SK-N-SH (cell line): ENCODE results near the gene CSRNP3. TPM values are rescaled to one million over a fixed set of nuclear protein-coding genes. Genes with fewer than 3 reads are reported as not detected.
A peak's percentile ranks its signal among the peaks of the same experiment; 100 is the strongest.

Source experiments
- CTCF ChIA-PET: fragments of 300-600, 350-600 bp; formaldehyde crosslinking; extraction: SDS; loops from one replicate; lab custom pipeline; 2021; lab: Yijun Ruan, JAX
- POLR2A ChIA-PET: fragments of 350-600 bp; sonication (Branson Sonifier 250); formaldehyde crosslinking; extraction: SDS; loops from one replicate; lab custom pipeline; 2020; ENCODE audit warnings: antibody characterized with exemption, inconsistent platforms; lab: Yijun Ruan, JAX
- DNase-seq: peaks from one replicate; pipeline ENCODE4 v3.0.0; 2012
- H2AFZ ChIP-seq: fragments of 200-600 bp; sonication (generic); 2 replicates; pipeline ENCODE4 v1.8.1; 2016; ENCODE audit warnings: antibody characterized with exemption, mild to moderate bottlenecking, low read depth
- H3F3A ChIP-seq: fragments of 200-600 bp; sonication (generic); replicated peaks from 2 replicates; pipeline ENCODE3; 2016; ENCODE audit warnings: antibody characterized with exemption, mild to moderate bottlenecking; ENCODE audit not compliant: insufficient read depth
- H3K27ac ChIP-seq, 2 experiments: fragments of 200-500 bp in 1 of 2; fragments of 200-600 bp in 1 of 2; sonication (Bioruptor generic) in 1 of 2; sonication (generic), shearing (Covaris generic) in 1 of 2; 2 replicates each; pipeline versions ENCODE4 v1.5.1 to v1.6.1; 2014 to 2016; ENCODE audit warnings: low read depth in 2 of 2, inconsistent platforms in 1 of 2, low read length in 1 of 2, mild to moderate bottlenecking in 1 of 2, mixed read lengths in 1 of 2
- H3K27me3 ChIP-seq: fragments of 200-600 bp; sonication (generic), shearing (Covaris generic); 2 replicates; pipeline ENCODE4 v1.6.1; 2016; ENCODE audit warnings: mixed run types; ENCODE audit not compliant: insufficient read depth
- H3K36me3 ChIP-seq, 2 experiments: fragments of 200-500 bp in 1 of 2; fragments of 200-600 bp in 1 of 2; sonication (Bioruptor generic) in 1 of 2; sonication (generic) in 1 of 2; replicated peaks in 1 of 2; 2 replicates each; pipeline versions ENCODE3 to v1.5.1; 2014 to 2016; ENCODE audit warnings: low read length in 1 of 2, mild to moderate bottlenecking in 1 of 2; ENCODE audit not compliant: insufficient read depth in 2 of 2, control insufficient read depth in 1 of 2
- H3K4me1 ChIP-seq, 2 experiments: fragments of 200-500 bp in 1 of 2; fragments of 200-600 bp in 1 of 2; sonication (Bioruptor generic) in 1 of 2; sonication (generic), shearing (Covaris generic) in 1 of 2; 2 replicates each; pipeline versions ENCODE4 v1.5.1 to v1.6.1; 2014 to 2016; ENCODE audit warnings: low read depth in 1 of 2, low read length in 1 of 2, mixed run types in 1 of 2; ENCODE audit not compliant: insufficient read depth in 2 of 2, control insufficient read depth in 1 of 2
- H3K4me2 ChIP-seq: fragments of 200-600 bp; sonication (generic), shearing (Covaris generic); 2 replicates; pipeline ENCODE4 v1.6.1; 2017; ENCODE audit warnings: mixed run types
- H3K4me3 ChIP-seq, 2 experiments: fragments of 200-500 bp in 1 of 2; fragments of 200-600 bp in 1 of 2; sonication (Bioruptor generic) in 1 of 2; sonication (generic), shearing (Covaris generic) in 1 of 2; 2 replicates each; pipeline versions ENCODE4 v1.5.1 to v1.8.1; 2014 to 2016; ENCODE audit warnings: low read depth in 2 of 2, inconsistent platforms in 1 of 2, low read length in 1 of 2, mild to moderate bottlenecking in 1 of 2, mixed read lengths in 1 of 2, moderate library complexity in 1 of 2
- H3K79me2 ChIP-seq: fragments of 200-600 bp; sonication (generic); 2 replicates; pipeline ENCODE4 v1.8.1; 2017; ENCODE audit warnings: mild to moderate bottlenecking; ENCODE audit not compliant: insufficient read depth
- H3K9ac ChIP-seq: fragments of 200-600 bp; sonication (generic); 2 replicates; pipeline ENCODE4 v1.6.1; 2017; ENCODE audit warnings: mixed run types
- H3K9me2 ChIP-seq: fragments of 200-600 bp; sonication (generic); 2 replicates; pipeline ENCODE4 v1.6.1; 2017; ENCODE audit warnings: mixed run types
- H3K9me3 ChIP-seq: fragments of 200-600 bp; sonication (generic); 2 replicates; pipeline ENCODE4 v1.6.1; 2017; ENCODE audit warnings: mixed run types, mild to moderate bottlenecking, moderate library complexity
- H4K20me1 ChIP-seq: fragments of 200-600 bp; sonication (generic); 2 replicates; pipeline ENCODE4 v1.6.1; 2017; ENCODE audit warnings: mild to moderate bottlenecking, mixed run types; ENCODE audit not compliant: insufficient read depth
- CHD2 ChIP-seq: fragments of 150-350 bp; IDR thresholded peaks from 2 replicates; pipeline ENCODE4 v1.6.1; 2018; ENCODE audit warnings: low read length; ENCODE audit not compliant: partially characterized antibody
- CTCF ChIP-seq: fragments of 200-600 bp; sonication (generic); IDR thresholded peaks from 2 replicates; pipeline ENCODE4 v1.6.1; 2017; ENCODE audit warnings: antibody characterized with exemption, mild to moderate bottlenecking, moderate library complexity
- EP300 ChIP-seq, 2 experiments: IDR thresholded peaks; 2 replicates each; pipeline versions ENCODE4 v1.4.0 to v1.6.1; 2012; ENCODE audit warnings: borderline replicate concordance in 1 of 2, low read depth in 1 of 2, low read length in 1 of 2
- FOSL2 ChIP-seq: IDR thresholded peaks from 2 replicates; pipeline ENCODE4 v1.4.0; 2012; ENCODE audit warnings: low read depth, mild to moderate bottlenecking, moderate library complexity, borderline replicate concordance
- GATA2 ChIP-seq: sonication (generic); formaldehyde crosslinking; IDR thresholded peaks from 2 replicates; pipeline ENCODE4 v1.5.0; 2020; ENCODE audit warnings: mild to moderate bottlenecking, missing genetic modification reagents
- MAX ChIP-seq: IDR thresholded peaks from 2 replicates; pipeline ENCODE4 v1.4.0; 2012; ENCODE audit warnings: low read depth
- MEF2A ChIP-seq: IDR thresholded peaks from 2 replicates; pipeline ENCODE4 v1.4.0; 2012; ENCODE audit warnings: low read depth, borderline replicate concordance
- NFIC ChIP-seq: IDR thresholded peaks from 2 replicates; pipeline ENCODE4 v1.4.0; 2012; ENCODE audit warnings: borderline replicate concordance
- RAD21 ChIP-seq: IDR thresholded peaks from 2 replicates; pipeline ENCODE4 v1.6.1; 2012; ENCODE audit warnings: mild to moderate bottlenecking, low read length
- RCOR1 ChIP-seq: fragments of 150-350 bp; IDR thresholded peaks from 2 replicates; pipeline ENCODE4 v1.6.1; 2017; ENCODE audit warnings: antibody characterized with exemption, low read length
- REST ChIP-seq: IDR thresholded peaks from 2 replicates; pipeline ENCODE4 v1.6.1; 2012; ENCODE audit warnings: mild to moderate bottlenecking, low read depth, low read length, moderate library complexity
- RFX5 ChIP-seq: IDR thresholded peaks from 2 replicates; pipeline ENCODE4 v1.6.1; 2012; ENCODE audit warnings: mild to moderate bottlenecking, improper control_type of control experiment, low read length
- RXRA ChIP-seq: IDR thresholded peaks from 2 replicates; pipeline ENCODE4 v1.4.0; 2012; ENCODE audit warnings: low read depth, mild to moderate bottlenecking, borderline replicate concordance
- SMC3 ChIP-seq: IDR thresholded peaks from 2 replicates; pipeline ENCODE4 v1.6.1; 2012; ENCODE audit warnings: low read depth, low read length, improper control_type of control experiment
- TAF1 ChIP-seq: IDR thresholded peaks from 2 replicates; pipeline ENCODE4 v1.6.1; 2012; ENCODE audit warnings: low read depth, mild to moderate bottlenecking, low read length, moderate library complexity, borderline replicate concordance
- TCF12 ChIP-seq: IDR thresholded peaks from 2 replicates; pipeline ENCODE4 v1.4.0; 2012
- TEAD4 ChIP-seq: IDR thresholded peaks from 2 replicates; pipeline ENCODE4 v1.4.0; 2012; ENCODE audit warnings: mild to moderate bottlenecking, borderline replicate concordance; ENCODE audit not compliant: insufficient read depth
- YY1 ChIP-seq: IDR thresholded peaks from 2 replicates; pipeline ENCODE4 v1.4.0; 2012; ENCODE audit warnings: low read depth, mild to moderate bottlenecking
- ZBTB33 ChIP-seq: IDR thresholded peaks from 2 replicates; pipeline ENCODE4 v1.4.0; 2012; ENCODE audit warnings: low read depth, borderline replicate concordance
- WGBS: methylation state at CpG from one replicate; pipeline ENCODE4 v1.1.6; 2017; ENCODE audit warnings: low lambda C conversion rate; 5-methylcytosine and 5-hydroxymethylcytosine counted together
- polyA plus RNA-seq, 3 experiments: library from polyadenylated mRNA; depleted of rRNA; stranded (reverse); fragments of >200 nt; gene quantifications; 2 replicates each; pipeline ENCODE4 v1.2.3, GENCODE V29; 2012

Gene CSRNP3
- polyA plus RNA-seq, 1 of the 3 experiments (the other 2 are of a cell fraction), result 1.0 TPM

- CTCF ChIA-PET, result interaction anchor here (0.7 to 3.8 kb wide), 23 partner anchors 9 to 321 kb away, joined by 3 to 24 read pairs (median 3); no protein-coding TSS in a partner anchor
- 9% methylated on average over 4 of the region's 4 CpGs for WGBS
Observed at GRCh38 chr2:165698444-165698884, 229.0 kb downstream of the CSRNP3 start.

GRCh38 chr2:165699946-165700345 lies 230.4 kb downstream of the CSRNP3 start:
- Histone ChIP-seq H3K4me3 (no peak overlapping the region), H3K36me3 (no peaks in the 10 kb centered on the region), H4K20me1 (no peaks in the 10 kb centered on the region), H3K9me3 (no peaks in the 10 kb centered on the region), H3K79me2 (no peaks in the 10 kb centered on the region), H3K9me2 (no peaks in the 10 kb centered on the region), H3K4me2 (no peak overlapping the region), H3F3A (no peaks in the 10 kb centered on the region), H3K27me3 (no peaks in the 10 kb centered on the region), H3K4me1 (peaks cover 5 to 13% of the 10 kb centered on the region in 2 experiments; a peak in 3 of 4 replicates), H2AFZ (no peak overlapping the region), H3K27ac (peak overlapping the region in 1 of 2 experiments; percentile 50; a peak in 2 of 4 replicates), H3K9ac (no peak overlapping the region)
- ChIA-PET POLR2A (no interaction called here), CTCF (interaction anchor here (0.9 to 2.6 kb wide), 11 partner anchors 126 to 496 kb away, joined by 3 to 17 read pairs (median 3); partner anchors contain the start of gene SCN3A)
- DNase-seq, result no peak
- WGBS, result 91% methylated on average over 2 of the region's 2 CpGs
- TF ChIP-seq MEF2A (no peak), EP300 (IDR thresholded peaks at IDR 0.05; ENCODE audit: borderline replicate concordance in 1 of 2, low read depth in 1 of 2, low read length in 1 of 2) (no peak), REST (no peak), TCF12 (no peak), ZBTB33 (no peak), CHD2 (no peak), GATA2 (CRISPR knock-in tag) (no peak), TEAD4 (no peak), YY1 (no peak), FOSL2 (no peak), MAX (no peak), RXRA (no peak)

More at GRCh38 chr2:165698444-165698884, 229.0 kb downstream of the CSRNP3 start:
- H3K79me2 ChIP-seq, result no peaks in the 10 kb centered on the region
- DNase-seq, result peak; percentile 42
- POLR2A ChIA-PET, result no interaction called here
- no peak overlapping the region for H3K4me3 ChIP-seq
- H3K27ac ChIP-seq, result peak overlapping the region in 1 of 2 experiments; percentile 48; a peak in 2 of 4 replicates
- no peaks in the 10 kb centered on the region for H3K9me3 ChIP-seq
- H3K9ac ChIP-seq, result no peak overlapping the region
- H4K20me1 ChIP-seq, result no peaks in the 10 kb centered on the region
- H3K9me2 ChIP-seq, result no peaks in the 10 kb centered on the region
- H3K4me2 ChIP-seq, result no peak overlapping the region
- TF ChIP-seq RCOR1 (no peak), CTCF (peak; percentile 67), RFX5 (0 out of 2 replicates have a peak, but pooled peaks have one; percentile 16), RAD21 (peak; percentile 86), NFIC (no peak), TAF1 (no peak), EP300 (IDR thresholded peaks at IDR 0.05; ENCODE audit: borderline replicate concordance in 1 of 2, low read depth in 1 of 2, low read length in 1 of 2) (no peak), SMC3 (peak; percentile 76)
- H3K36me3 ChIP-seq, result no peaks in the 10 kb centered on the region
- H2AFZ ChIP-seq, result peak overlapping the region; percentile 32; the same call in 1 of the 2 replicates
- no peaks in the 10 kb centered on the region for H3K27me3 ChIP-seq
- no peaks in the 10 kb centered on the region for H3F3A ChIP-seq
- peaks cover 5 to 13% of the 10 kb centered on the region in 2 experiments; a peak in 3 of 4 replicates for H3K4me1 ChIP-seq
